Measurements from ENCODE around the gene DBF4.

The DBF4 gene

GRCh38 chr7:87948371-87948770 lies 72.1 kb downstream of the DBF4 start:
- DNase-seq, result no peak
